Measurements from ENCODE around the gene PLCB1. TPM values are rescaled to one million over a fixed set of nuclear protein-coding genes. Genes with fewer than 3 reads are reported as not detected.

PLCB1 gene
- total RNA-seq, 1 donor from 2014 or later, result 10.7 TPM

DNA sequence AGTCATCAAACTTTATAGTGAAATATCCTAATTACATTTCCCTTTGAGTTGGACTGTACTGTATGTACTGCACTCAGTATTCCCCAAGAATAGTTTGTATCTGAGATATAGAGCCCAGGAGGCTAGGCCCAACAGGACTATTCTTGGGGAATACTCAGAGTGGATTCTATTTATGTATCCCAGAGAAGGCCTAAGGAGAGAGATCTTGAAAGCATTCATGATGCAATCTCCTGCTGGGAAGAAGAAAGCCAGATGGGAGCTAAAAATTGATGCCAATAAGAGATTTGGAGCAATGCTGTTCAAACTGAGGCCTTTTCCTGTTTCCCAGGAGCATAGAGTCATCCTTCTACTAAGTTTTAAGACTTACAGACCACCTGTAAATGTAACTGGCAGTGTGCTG lies 484.7 kb downstream of the PLCB1 start:
- no peak for TF ChIP-seq EZH2 (IDR thresholded peaks at IDR 0.05; ENCODE audit: insufficient read depth, low read length)
- TF ChIP-seq, protein P1, sequence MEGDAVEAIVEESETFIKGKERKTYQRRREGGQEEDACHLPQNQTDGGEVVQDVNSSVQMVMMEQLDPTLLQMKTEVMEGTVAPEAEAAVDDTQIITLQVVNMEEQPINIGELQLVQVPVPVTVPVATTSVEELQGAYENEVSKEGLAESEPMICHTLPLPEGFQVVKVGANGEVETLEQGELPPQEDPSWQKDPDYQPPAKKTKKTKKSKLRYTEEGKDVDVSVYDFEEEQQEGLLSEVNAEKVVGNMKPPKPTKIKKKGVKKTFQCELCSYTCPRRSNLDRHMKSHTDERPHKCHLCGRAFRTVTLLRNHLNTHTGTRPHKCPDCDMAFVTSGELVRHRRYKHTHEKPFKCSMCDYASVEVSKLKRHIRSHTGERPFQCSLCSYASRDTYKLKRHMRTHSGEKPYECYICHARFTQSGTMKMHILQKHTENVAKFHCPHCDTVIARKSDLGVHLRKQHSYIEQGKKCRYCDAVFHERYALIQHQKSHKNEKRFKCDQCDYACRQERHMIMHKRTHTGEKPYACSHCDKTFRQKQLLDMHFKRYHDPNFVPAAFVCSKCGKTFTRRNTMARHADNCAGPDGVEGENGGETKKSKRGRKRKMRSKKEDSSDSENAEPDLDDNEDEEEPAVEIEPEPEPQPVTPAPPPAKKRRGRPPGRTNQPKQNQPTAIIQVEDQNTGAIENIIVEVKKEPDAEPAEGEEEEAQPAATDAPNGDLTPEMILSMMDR (IDR thresholded peaks at IDR 0.05; ENCODE audit: insufficient read depth, low read depth, low read length), result no peak
- no peak for DNase-seq (ENCODE audit: low read depth)
- Histone ChIP-seq H3K9ac (ENCODE audit: low read length) (no peak overlapping the region), H2AFZ (ENCODE audit: low read depth, low read length) (no peak overlapping the region), H3K27me3 (ENCODE audit: insufficient read depth, low read length) (no peaks in the 10 kb centered on the region), H3K4me1 (ENCODE audit: insufficient read depth, low read length) (no peaks in the 10 kb centered on the region), H3K27ac (ENCODE audit: low read depth, low read length) (no peak overlapping the region), H3K4me3 (ENCODE audit: insufficient read depth, low read depth, low read length) (no peak overlapping the region), H3K79me2 (ENCODE audit: insufficient read depth, low read length) (no peaks in the 10 kb centered on the region), H3K4me2 (ENCODE audit: low read length) (no peak overlapping the region), H3K9me3 (ENCODE audit: insufficient read depth, low read depth, low read length) (no peaks in the 10 kb centered on the region), H4K20me1 (ENCODE audit: insufficient read depth, low read length) (no peaks in the 10 kb centered on the region), H3K36me3 (ENCODE audit: insufficient read depth, low read length) (no peaks in the 10 kb centered on the region)
- Mint-ChIP-seq H3K27ac (ENCODE audit: unreplicated experiment) (peak overlapping the region; percentile 28), H3K4me1 (ENCODE audit: low read depth, unreplicated experiment) (no peaks in the 10 kb centered on the region), H3K9me3 (ENCODE audit: unreplicated experiment) (no peaks in the 10 kb centered on the region), H3K4me3 (ENCODE audit: unreplicated experiment) (no peak overlapping the region), H3K36me3 (ENCODE audit: low read depth, unreplicated experiment) (no peaks in the 10 kb centered on the region), H3K27me3 (ENCODE audit: low read depth, unreplicated experiment) (no peaks in the 10 kb centered on the region)
- no peak for FAIRE-seq

DNA sequence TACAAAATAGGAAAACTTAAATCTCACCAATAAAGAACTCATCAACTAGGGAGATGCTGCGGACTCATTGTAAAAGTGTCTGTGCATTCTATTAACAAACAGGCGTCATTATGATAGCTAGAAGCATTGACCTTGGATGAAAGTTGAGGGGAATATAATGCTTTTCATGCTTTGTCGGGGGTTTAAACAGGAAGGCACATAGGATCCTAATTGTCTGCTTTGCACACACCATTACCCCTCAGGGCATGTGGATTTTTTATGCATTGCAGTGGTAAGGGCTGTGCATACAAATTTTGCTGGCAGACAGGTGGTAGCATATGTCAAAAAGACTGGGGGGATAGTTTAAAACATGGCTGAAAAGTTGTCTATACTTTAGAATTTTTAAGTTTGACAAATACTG lies 488.9 kb downstream of the PLCB1 start:
- Mint-ChIP-seq H3K27me3 (ENCODE audit: low read depth, unreplicated experiment) (no peaks in the 10 kb centered on the region), H3K27ac (ENCODE audit: unreplicated experiment) (no peak overlapping the region), H3K36me3 (ENCODE audit: low read depth, unreplicated experiment) (no peaks in the 10 kb centered on the region), H3K4me3 (ENCODE audit: unreplicated experiment) (no peak overlapping the region), H3K4me1 (ENCODE audit: low read depth, unreplicated experiment) (no peaks in the 10 kb centered on the region), H3K9me3 (ENCODE audit: unreplicated experiment) (no peaks in the 10 kb centered on the region)
- Histone ChIP-seq H3K4me2 (ENCODE audit: low read length) (no peak overlapping the region), H4K20me1 (ENCODE audit: insufficient read depth, low read length) (no peaks in the 10 kb centered on the region), H3K36me3 (ENCODE audit: insufficient read depth, low read length) (no peaks in the 10 kb centered on the region), H3K9ac (ENCODE audit: low read length) (no peak overlapping the region), H3K79me2 (ENCODE audit: insufficient read depth, low read length) (no peaks in the 10 kb centered on the region), H3K9me3 (ENCODE audit: insufficient read depth, low read depth, low read length) (no peaks in the 10 kb centered on the region), H3K4me1 (ENCODE audit: insufficient read depth, low read length) (no peaks in the 10 kb centered on the region), H3K4me3 (ENCODE audit: insufficient read depth, low read depth, low read length) (no peak overlapping the region), H3K27ac (ENCODE audit: low read depth, low read length) (no peak overlapping the region), H3K27me3 (ENCODE audit: insufficient read depth, low read length) (no peaks in the 10 kb centered on the region), H2AFZ (ENCODE audit: low read depth, low read length) (no peak overlapping the region)
- TF ChIP-seq EZH2 (IDR thresholded peaks at IDR 0.05; ENCODE audit: insufficient read depth, low read length), result no peak
- TF ChIP-seq, protein P1 (IDR thresholded peaks at IDR 0.05; ENCODE audit: insufficient read depth, low read depth, low read length), result no peak
- no peak for FAIRE-seq
- no peak for DNase-seq (ENCODE audit: low read depth)

GRCh38 chr20:8624046-8624445 lies 492.0 kb downstream of the PLCB1 start:
- H3K4me3 ChIP-seq (ENCODE audit: insufficient read depth, low read depth, low read length), result no peak overlapping the region
- no peaks in the 10 kb centered on the region for H4K20me1 ChIP-seq (ENCODE audit: insufficient read depth, low read length)
- no peak overlapping the region for H2AFZ ChIP-seq (ENCODE audit: low read depth, low read length)
- no peaks in the 10 kb centered on the region for H3K27me3 ChIP-seq (ENCODE audit: insufficient read depth, low read length)
- H3K4me1 ChIP-seq (ENCODE audit: insufficient read depth, low read length), result no peaks in the 10 kb centered on the region
- TF ChIP-seq EZH2 (IDR thresholded peaks at IDR 0.05; ENCODE audit: insufficient read depth, low read length), result no peak
- TF ChIP-seq, protein P1 (IDR thresholded peaks at IDR 0.05; ENCODE audit: insufficient read depth, low read depth, low read length), result no peak
- Mint-ChIP-seq H3K9me3 (ENCODE audit: unreplicated experiment) (no peaks in the 10 kb centered on the region), H3K36me3 (ENCODE audit: low read depth, unreplicated experiment) (no peaks in the 10 kb centered on the region), H3K27ac (ENCODE audit: unreplicated experiment) (no peak overlapping the region), H3K27me3 (ENCODE audit: low read depth, unreplicated experiment) (no peaks in the 10 kb centered on the region), H3K4me1 (ENCODE audit: low read depth, unreplicated experiment) (no peaks in the 10 kb centered on the region), H3K4me3 (ENCODE audit: unreplicated experiment) (no peak overlapping the region)
- no peak for DNase-seq (ENCODE audit: low read depth)
- no peaks in the 10 kb centered on the region for H3K79me2 ChIP-seq (ENCODE audit: insufficient read depth, low read length)
- H3K9me3 ChIP-seq (ENCODE audit: insufficient read depth, low read depth, low read length), result no peaks in the 10 kb centered on the region
- no peak overlapping the region for H3K4me2 ChIP-seq (ENCODE audit: low read length)
- no peaks in the 10 kb centered on the region for H3K36me3 ChIP-seq (ENCODE audit: insufficient read depth, low read length)
- H3K9ac ChIP-seq (ENCODE audit: low read length), result no peak overlapping the region
- FAIRE-seq, result no peak
- H3K27ac ChIP-seq (ENCODE audit: low read depth, low read length), result no peak overlapping the region

Data from astrocyte (in vitro differentiated cells and primary cell).